Stimulated activated CD8-positive, alpha-beta memory T cell treated with anti-CD3 and anti-CD28 coated beads, Interleukin-7, amount 100 ng/mL, for 4 hours (primary cell): Measurements from ENCODE around the gene FBXL7.

Source experiments
- DNase-seq, 2 donors: peaks; one replicate each; pipeline ENCODE4 v3.0.0-alpha.2; 2020; ENCODE audit warnings: low read depth in 2 of 2

FBXL7 gene

DNA sequence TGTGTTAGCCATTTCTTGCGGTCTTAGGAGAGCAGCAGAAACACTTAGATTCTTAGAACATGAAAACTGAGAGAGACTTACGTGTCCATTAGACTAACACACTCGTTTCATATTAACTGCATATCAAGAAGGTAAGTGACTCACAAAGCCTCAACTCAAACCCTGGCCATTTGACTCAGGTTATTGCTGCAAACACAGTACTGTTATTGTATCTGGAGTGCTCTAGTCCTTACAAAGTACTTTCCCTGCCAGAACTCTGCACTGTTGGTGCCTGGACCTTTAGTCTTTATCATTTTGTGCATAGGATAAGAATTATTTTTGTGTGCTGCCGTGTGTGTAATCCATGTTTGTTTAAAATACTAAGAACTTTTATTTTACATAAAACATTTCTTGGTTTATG, 155.7 kb downstream of the FBXL7 start:
- no peak for DNase-seq

DNA sequence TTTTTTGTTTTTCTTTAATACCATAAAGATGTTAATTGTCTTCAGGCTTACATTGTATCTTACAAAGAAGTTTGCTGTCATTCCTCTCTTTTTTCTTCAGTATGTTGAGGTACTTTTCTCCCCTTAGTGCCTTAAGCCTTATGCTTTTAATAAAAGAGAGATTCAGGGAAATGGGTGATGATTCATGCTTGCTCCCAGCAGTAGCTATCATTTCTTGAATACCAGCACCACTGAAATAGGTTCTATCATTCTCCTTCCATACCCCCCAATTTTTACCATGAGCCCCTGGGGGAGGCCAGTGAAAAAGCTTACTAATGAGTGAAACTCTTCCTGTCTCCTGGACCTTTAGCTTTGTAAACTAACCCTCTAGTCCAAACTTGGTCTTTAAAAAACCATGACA, 165.0 kb downstream of the FBXL7 start:
- no peak for DNase-seq

DNA sequence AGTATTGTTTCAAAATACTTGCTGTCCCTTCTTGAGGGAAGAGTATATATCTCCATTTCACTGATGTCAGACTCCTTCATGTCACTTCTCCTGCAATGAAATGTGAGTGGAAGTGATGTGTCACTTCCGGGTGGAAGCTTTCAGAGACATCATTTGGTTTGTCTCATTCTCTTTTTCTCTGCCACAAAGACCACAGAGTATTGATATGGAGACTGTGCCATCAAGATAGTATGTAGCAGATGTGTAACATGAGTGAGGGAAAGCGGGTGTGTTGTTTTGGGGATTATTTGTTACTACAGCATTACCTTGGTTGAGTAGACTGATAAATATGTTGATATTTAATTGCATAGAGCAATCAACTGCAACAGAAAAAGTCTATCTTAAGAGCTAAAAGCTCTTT, 169.8 kb downstream of the FBXL7 start:
- DNase-seq, result no peak

DNA sequence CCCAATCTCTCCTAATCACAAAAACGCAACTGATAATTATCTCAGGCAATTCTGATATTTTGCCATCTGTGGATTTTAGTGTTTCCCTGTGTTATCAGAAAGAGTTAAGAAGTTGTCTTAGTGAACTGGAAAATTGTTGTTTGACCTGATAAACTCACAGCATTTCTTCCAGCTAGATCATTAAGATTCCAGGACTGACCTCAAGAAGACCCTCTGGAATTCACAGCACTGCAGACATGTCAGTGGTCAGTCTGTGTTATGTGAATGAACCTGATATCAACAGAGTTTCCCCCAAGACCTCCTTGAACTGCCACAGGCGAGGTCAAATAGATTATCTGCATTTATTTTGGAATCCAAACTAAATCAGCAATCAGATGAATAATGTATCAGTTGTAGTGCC, 174.7 kb downstream of the FBXL7 start:
- DNase-seq, result no peak

DNA sequence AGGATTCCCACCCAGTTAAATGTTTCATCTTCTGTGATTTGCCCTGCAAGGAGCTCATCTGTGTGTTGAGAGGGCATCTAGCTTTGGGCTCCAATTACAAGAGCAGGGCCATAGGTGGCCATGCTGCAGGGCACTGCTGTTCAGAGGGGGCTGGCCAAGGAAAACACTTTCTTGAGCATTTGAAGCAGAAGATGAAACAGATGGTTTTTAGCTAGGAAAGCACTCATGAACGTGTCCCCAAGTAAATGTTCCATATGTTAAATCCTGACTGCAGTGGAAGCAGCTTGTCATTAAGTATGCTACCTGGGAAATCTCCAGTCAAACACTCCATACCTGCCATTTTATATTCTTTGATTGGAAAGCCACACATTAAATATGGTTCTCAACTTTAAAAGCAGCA, 176.6 kb downstream of the FBXL7 start:
- no peak for DNase-seq

DNA sequence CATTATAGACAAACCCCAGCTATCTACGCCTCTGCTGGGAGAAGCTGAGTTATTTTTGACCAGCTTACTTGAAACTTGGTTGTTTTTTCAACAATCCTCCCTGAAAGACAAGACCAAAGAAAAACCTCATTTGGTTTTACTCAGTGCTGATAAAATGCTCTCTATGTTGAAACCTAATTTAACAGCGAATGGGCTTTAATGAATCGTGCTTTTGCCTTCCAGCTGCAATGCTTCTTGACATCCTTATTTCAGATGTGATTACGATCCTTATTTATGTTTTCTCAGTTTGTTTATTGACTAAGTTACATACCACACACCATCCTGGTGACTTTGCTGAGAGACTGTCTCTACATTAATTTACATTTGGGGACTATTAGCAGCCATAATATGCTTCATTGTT, 179.2 kb downstream of the FBXL7 start:
- DNase-seq, result no peak

DNA sequence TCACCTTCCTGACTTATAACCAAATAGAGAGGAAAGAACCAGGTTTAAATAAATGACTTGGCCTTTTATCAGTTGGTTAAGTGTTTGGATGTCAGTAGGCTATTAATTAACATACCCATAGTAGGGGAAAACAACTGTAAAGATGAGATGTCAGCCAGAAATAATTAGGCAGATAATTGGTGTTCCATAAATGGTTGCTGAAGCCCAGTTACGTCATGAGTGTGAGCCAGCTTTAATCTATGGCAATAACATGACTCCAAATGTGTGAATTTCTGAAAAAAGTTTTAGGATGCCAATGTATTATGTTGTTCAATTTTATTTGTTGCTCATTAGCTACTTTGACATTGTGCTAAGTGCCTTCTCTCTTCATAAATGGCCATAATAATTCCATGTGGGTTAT, 180.5 kb downstream of the FBXL7 start:
- no peak for DNase-seq

DNA sequence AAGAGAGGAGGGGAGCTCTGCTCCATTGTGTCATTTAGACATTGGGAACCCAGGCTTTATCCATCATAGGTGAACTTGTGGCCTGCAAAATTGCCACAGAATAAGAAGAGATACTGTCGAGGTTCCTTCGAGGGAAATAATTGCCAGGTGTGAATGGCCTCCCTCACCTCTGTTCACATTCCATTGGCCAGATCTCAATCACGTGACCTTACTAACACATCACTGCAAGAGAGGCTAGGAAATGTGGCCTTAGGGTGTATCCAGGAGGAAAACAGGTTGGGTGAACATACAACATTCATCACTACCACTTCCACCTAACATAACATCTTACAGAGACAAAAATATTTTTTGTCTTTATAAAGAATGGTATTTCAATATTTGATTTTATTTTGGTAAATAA, 182.1 kb downstream of the FBXL7 start:
- DNase-seq, result no peak

DNA sequence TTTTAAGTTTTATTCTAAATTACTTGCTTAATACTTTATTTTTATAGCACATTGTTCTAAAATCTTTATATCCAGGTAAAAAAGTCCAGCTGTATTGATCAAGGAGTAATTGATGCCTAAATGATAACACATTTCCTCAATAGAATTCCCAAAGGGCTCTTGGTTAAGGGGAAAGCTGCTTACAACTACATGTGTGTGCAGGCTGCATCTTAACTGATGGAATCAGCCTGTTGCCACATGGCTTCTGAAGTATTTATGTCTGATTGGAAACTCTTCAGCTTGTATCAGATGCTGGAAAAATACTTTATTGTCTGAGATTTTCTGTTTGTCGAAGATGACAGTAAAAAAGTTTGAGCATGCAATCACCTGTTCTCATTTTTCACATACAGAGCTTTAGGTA, 182.6 kb downstream of the FBXL7 start:
- no peak for DNase-seq

DNA sequence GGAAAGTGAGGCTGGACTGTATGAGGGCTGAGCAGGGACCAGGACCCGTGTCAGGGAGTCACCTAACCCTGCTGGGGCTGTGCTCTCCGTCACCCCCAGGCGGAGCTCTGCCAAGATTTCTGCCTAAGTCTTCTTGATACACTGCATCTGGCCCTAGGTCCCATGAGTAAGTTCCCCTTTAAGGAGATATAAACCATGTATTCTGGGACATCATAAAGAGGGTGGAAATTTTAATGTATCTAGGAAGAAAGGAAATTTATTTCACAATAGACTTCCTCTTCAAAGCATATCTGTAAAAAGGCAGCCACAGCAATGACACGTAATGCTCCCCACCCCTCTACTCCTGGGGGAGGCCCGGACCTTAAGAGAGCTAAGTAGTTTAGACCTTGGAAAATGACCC, 183.4 kb downstream of the FBXL7 start:
- DNase-seq, result no peak

DNA sequence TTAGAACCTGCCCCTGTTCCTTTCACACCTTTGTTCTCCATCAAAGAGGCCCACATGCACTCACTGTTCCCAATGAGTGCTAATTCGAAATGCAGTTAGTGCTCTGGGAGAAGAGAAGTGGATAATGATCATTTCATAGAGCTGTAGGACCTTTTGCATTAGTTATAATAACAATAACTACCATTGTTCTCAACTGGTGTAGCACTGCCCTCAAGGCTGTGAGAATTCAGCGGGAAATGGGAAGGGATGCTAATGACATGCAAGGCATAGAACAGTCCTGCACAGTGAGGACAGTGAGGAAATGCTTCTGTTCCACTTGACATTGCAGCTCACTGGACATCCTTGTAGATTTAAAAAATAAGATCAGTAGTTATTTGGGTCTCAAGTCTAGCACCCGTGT, 187.4 kb downstream of the FBXL7 start:
- DNase-seq, result no peak

DNA sequence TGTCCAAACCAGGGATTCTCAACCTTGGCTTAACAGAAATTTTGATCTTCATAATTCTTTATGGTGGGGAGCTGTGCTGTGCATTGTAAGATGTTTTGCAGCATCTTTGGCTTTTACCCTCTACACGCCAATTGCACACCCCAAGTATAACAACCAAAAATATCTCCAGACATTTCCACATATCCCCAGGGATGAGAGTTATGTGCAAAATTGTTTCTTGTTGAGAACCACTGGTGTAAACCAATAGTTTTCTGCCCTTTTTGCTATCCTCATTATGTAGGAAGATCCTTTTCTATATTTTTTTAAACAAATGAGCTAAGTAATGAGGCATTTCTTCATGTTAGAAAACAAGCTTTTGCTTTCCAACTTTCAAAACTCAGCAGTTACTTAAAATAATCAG, 189.9 kb downstream of the FBXL7 start:
- DNase-seq, result no peak

DNA sequence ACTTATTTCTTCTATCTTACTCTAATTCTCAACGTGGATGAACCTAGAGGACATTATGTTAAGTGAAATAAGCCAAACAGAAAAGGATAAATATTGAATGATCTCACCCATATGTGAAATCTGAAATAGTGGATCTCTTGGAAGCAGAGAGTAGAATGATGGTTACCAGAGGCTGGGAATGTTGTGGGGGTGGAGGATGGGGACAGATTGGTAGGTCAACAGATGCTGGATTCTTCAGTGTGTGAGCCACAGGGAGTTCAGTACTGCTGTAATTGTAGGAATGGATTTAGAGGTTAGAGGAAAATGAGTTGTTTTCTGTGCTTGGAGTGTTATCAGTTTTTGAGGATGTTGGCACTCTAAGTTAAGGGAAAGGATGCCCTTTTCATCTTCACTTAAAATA, 190.6 kb downstream of the FBXL7 start:
- no peak for DNase-seq

DNA sequence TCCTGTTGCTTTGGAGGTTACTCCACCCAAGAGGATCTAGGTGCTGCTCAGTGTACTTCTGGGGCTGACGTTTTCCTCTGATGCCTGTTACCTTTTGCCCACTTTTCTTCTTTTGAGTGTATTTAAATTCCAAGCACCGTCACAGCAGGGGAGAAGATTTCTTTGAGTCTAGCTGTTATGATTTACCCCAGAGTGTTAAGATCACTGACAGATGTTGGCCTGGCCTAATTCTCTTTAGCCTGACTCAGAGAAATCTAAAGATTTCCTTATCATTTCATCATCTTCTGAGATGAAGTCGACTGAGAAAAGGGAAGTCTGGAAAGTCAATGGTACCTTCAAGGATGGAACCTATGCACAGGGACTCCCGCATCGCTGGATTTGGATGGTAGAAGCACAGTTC, 191.5 kb downstream of the FBXL7 start:
- DNase-seq, result no peak

DNA sequence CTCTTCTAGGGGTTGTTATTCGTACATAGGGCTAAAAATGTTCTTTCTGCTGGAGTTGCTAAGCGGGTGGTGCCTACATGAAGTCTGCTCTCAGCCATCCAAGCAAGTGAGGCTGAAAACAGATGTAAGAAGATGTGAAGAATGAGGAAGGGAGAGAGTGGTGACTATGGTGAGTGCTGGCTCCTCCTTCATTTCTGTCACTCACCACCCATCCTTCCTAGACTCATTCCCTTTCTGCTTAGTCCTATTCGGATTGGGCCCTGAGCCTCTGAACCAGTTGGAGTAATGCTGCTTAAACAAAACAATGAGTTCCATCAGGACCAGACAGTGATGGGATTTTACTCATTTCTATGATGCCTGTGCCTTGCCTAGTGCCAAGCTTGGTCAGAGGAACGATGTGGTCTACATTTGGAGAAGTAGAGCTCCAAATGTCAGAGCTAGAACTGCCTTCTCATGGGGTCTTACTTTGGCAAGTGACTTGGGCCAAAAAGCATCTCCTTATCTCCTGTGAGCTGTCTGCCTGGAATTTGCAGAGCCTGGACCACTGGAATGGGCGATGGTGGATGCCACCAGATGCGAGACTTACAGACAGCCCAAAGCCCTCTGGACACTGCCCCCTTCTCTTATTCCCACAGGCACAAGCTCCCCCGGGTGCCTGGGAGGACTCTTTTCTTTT, 192.9 kb downstream of the FBXL7 start:
- no peak for DNase-seq

DNA sequence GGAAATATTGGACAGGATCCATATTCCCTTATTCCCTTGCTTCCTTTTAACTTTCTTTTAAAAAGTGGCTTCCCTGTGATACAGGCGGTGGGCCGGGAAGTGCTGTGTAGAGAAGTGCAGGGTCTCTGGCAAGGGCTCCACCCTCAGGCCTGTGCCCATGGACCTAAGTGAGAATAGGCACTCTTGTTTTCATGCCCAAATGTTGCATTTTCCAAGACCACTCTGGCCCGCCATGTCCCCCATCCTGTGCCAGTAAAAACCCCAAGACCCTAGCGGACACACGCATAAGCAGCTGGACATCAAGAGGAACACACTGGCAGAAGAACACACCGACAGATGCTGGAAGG, 193.4 kb downstream of the FBXL7 start:
- no peak for DNase-seq

DNA sequence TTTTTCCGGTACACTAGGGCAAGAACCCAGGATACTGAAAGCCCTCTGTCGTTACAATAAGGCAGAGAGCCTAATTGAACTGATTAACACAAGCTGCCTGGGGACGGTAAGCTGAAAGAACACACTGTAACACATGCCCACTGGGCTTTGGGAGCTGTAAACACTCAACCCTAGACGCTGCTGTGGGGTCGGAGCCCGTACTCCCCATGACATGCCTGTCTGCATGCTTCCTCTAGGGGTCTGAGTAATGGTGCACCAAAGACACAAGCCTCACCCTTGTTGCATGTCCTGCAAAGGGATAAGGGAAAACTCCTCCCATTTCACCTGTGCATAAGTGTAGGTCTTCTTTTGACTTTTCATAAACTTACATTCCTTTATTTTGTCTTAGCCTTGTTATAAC, 194.0 kb downstream of the FBXL7 start:
- DNase-seq, result no peak

DNA sequence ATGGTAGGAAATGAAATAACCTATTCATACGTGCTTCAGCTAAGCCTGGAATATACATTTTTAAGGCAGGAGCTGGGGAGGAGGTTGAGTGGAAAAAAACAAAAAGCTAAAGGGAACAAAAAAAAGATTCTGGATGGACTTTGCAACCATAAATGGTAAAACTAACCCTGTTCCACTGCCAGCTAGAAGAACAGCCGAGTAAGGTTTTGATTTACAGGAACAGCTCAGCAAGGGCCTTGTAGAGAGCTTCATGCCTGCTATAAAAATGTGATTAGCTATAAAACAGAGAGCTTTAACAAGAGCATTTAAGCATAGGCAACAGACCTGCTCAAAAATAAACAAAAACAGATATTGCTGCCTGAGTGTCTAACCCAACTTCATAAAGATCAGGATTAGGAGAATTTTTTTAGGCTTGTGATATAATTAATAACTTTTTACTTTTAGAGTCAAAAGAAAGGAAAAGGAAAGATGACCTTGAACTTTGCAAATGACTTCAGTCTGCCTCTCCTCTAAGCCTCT, 194.8 kb downstream of the FBXL7 start:
- no peak for DNase-seq

DNA sequence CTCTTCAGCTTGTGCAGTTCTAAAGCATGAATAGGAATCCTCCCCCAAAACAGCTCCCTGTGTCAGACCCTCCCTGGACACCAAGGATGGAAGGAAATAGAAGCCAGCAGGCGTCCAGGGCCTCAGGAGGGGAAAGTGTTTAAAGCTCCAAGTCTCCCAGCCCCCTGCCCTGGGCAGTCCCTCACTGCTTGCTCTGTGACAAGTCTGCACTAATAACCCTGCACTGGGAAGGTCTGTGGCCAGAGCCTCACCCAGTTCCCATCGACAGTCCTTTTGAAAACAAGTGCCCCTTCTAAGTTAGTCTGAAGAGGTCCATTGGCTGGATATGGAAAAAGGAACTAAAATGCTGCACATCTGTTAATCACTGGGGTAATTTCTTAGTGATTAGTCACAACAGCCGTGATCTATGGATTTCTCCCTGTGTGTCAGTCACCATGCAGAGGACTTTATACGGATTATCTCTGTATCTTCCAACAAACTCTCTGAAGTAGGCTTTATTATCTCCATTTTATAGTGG, 195.3 kb downstream of the FBXL7 start:
- no peak for DNase-seq

DNA sequence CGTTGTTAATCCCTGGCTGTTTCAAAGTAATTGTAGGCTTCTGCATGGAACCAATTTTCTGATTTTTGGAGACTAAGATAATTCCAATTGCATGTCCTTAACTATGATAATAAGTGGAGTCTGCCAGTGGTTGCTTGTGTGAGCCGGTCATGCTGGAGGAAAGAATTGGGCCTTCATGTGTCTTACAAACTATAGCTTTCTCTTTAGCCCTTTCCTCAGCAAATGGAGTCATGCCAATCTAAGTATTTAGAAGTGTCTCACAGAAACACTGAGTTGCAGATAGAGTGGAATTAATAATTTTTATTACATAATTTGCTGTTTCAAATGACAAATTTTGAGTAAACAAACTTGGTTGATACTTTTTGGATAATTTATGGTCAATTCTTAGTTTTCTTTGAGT, 200.4 kb downstream of the FBXL7 start:
- DNase-seq, result no peak

DNA sequence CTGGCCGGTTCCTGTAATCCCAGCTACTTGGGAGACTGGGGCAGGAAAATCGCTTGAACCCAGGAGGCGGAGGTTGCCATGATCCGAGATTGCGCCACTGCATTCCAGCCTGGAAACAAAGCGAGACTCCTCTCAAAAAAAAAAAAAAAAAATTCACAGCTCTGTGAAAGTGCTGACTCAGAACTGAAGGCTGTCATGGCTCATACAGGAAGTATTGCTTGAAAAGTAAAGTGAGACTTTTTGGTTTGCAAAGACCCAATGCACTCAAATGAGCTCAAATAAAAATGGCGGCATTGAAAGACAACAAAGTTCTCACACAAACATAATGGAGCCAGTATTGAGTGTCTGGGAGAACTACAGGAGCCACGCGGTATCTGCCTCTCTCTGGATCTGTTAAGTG, 202.1 kb downstream of the FBXL7 start:
- no peak for DNase-seq

DNA sequence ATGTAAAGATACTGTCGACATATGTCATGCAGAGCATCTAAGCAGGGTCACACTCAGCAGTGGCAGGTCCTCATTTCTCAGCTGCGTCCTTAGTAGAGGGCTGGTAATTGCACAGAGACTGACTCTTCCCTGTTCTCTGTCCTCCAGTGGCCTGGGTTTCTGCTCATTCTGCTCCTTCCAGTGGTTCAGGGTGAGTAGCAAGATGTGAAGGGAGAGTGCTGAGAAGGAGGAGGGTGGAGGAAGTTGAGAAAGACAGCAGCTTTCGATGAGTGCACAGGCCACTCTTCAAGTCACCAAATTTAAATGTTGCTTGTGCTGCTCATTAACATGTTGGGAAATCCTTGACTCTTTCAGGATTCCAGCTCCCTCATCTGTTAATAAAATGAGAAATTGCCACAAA, 203.9 kb downstream of the FBXL7 start:
- DNase-seq, result no peak

DNA sequence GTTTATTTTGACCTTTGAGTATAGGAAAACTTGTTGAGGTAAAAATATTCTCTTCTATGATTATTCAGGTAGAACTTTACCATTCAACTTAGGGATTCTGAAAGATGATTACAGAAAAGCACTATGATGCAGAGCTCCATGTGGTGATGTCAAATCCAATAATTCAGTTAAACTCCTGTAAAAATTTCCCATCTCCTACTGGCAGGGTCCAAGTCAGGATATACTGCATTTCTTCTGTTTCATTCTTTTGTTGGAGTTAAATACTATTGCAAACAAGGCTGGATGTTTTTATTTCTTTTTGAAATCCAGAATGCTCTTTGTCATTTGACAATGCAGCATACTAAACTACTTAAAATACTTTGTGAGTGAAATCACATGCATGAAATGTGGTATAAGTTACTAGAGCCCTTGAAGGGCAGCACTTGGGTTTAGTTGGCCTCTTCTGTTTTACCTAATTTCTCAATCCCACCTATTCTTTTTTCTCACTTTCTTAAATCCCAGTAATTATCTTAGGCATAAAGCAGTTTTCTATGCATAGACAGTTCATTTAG, 204.5 kb downstream of the FBXL7 start:
- DNase-seq, result no peak

DNA sequence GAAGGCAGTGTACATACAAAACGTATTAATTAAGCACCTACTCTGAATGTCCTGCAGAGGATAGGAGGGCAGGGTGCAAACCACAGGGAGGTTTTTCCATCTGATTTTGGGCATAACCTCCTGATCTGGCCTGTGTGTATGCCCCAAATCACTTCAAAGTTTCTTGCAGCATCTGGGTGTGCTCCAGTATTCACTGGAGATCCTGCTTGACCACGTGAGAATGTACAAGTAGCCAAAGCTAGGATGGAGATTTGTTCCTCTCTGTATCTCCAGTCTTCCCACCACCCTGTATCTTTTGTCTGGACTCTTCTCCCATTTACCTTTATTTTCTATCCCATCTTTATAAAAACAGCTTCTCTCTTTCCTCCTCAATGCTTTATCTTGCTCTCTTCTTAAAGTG, 207.7 kb downstream of the FBXL7 start:
- DNase-seq, result no peak
